Muscle layer of colon (tissue), 2 donors: Measurements from ENCODE around the gene AGPAT2.

Source experiments
- H3K27ac ChIP-seq: one replicate; pipeline ENCODE4 v1.7.0; 2013; ENCODE audit warnings: low read depth, mild to moderate bottlenecking, low read length, moderate library complexity
- H3K27me3 ChIP-seq, 2 donors: one replicate each; pipeline ENCODE4 v1.7.0; 2013; ENCODE audit warnings: low read length in 2 of 2, mild to moderate bottlenecking in 2 of 2; ENCODE audit not compliant: insufficient read depth in 2 of 2, control insufficient read depth in 1 of 2
- H3K36me3 ChIP-seq: one replicate; pipeline ENCODE4 v1.7.0; 2013; ENCODE audit warnings: mild to moderate bottlenecking, low read length; ENCODE audit not compliant: insufficient read depth
- H3K4me1 ChIP-seq: one replicate; pipeline ENCODE4 v1.7.0; 2013; ENCODE audit warnings: mild to moderate bottlenecking, low read length; ENCODE audit not compliant: insufficient read depth
- H3K4me3 ChIP-seq, 2 donors: one replicate each; pipeline ENCODE4 v1.7.0; 2013; ENCODE audit warnings: low read length in 2 of 2, low read depth in 1 of 2, mild to moderate bottlenecking in 1 of 2, moderate library complexity in 1 of 2
- H3K9ac ChIP-seq: one replicate; pipeline ENCODE4 v1.7.0; 2013; ENCODE audit warnings: low read length
- H3K9me3 ChIP-seq: one replicate; pipeline ENCODE4 v1.7.0; 2013; ENCODE audit warnings: mild to moderate bottlenecking, low read length
- donor health status: abdominal sarcoma.
- donor health status: Adenocarcinoma of cecum.

The AGPAT2 gene

DNA sequence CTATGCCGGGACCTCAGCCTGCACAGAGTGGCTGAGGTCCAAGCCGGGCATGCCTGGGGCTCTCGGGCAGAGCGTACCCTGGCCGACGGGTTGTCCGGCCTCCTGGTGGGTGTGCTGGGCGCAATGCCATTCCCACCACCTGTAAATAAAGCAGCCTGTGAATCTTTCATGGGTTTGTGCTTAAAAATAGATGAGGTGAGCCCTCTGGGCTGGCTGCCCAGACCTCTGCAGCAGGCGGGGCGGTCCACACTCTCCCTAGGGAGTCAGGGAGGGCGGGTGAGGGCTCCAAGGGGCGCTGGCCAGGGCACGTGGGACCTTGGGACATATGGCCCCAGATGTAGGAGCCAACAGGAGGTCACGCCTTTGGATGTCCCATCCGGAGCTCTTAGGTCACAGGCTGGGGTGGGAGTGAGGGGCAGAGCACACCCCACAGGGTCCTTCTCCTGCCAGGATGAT is 3.6 kb upstream of the AGPAT2 start:
- no peak overlapping the region for H3K4me3 ChIP-seq
- no peaks in the 10 kb centered on the region for H3K27me3 ChIP-seq
- H3K9ac ChIP-seq = no peak overlapping the region
- H3K4me1 ChIP-seq = peaks cover 31% of the 10 kb centered on the region
- H3K9me3 ChIP-seq = no peaks in the 10 kb centered on the region
- no peak overlapping the region for H3K27ac ChIP-seq
- no peaks in the 10 kb centered on the region for H3K36me3 ChIP-seq

- H3K27me3 ChIP-seq = no peaks in the 10 kb centered on the region
- H3K4me1 ChIP-seq = peaks cover 32% of the 10 kb centered on the region
- no peak overlapping the region for H3K27ac ChIP-seq
- no peak overlapping the region for H3K9ac ChIP-seq
- H3K36me3 ChIP-seq = no peaks in the 10 kb centered on the region
- no peaks in the 10 kb centered on the region for H3K9me3 ChIP-seq
- H3K4me3 ChIP-seq = no peak overlapping the region
Observed at GRCh38 chr9:136690104-136690805, 3.0 kb upstream of the AGPAT2 start.

GRCh38 chr9:136689108-136689460 is 1.8 kb upstream of the AGPAT2 start:
- Histone ChIP-seq H3K27ac (no peak overlapping the region), H3K36me3 (no peaks in the 10 kb centered on the region)

DNA sequence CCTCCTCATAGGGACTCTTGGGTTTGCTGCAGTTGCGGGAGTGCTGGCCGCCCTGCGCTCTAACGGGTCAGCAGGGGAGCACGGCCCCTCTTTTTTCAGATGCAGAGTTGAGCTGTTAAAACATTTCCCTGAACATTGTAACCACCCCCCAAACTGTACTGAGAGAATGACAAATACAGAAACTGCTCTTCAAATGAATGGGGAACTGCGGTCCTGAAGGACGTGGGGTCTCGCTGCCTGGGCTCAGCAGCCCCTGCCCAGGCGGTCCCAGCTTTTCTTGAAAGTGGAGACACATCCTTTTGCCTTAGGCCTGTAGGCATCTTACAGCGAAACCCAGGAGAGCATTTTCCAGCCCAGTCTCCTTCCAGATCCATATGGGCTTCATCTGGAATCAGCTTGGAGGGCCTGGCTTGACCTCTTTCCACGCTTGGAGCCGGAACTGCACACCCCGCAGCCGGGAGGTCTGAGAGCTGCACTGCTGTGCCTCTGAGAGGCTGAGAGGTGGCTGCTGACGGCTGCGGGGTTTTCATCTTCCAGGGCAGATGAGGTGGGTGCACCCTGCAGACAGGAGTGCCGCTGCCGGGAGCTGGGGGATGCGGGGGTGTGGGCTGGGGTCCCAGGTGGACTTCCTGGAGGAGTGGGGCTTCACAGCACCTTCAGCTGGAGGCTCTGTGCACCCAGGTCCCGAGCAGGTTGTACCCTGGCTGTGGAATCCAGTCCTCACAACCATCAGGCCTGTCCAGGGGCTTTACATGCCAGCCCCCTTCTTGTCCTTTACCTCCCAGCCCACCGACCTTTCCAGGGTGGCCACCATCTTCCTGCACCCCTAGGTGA is 1.2 kb upstream of the AGPAT2 start:
- Histone ChIP-seq H3K9ac (no peak overlapping the region), H3K27ac (peak overlapping the region; percentile 19), H3K27me3 (no peaks in the 10 kb centered on the region), H3K36me3 (no peaks in the 10 kb centered on the region), H3K4me3 (no peak overlapping the region), H3K4me1 (peaks cover 36% of the 10 kb centered on the region), H3K9me3 (no peaks in the 10 kb centered on the region)

More at GRCh38 chr9:136689108-136689460, 1.8 kb upstream of the AGPAT2 start:
- Histone ChIP-seq H3K27me3 (no peaks in the 10 kb centered on the region), H3K4me3 (no peak overlapping the region), H3K9ac (no peak overlapping the region), H3K4me1 (peaks cover 36% of the 10 kb centered on the region), H3K9me3 (no peaks in the 10 kb centered on the region)

GRCh38 chr9:136687721-136688223 is 515 bp upstream of the AGPAT2 start:
- peaks cover 36% of the 10 kb centered on the region for H3K4me1 ChIP-seq
- peak overlapping the region; percentile 19 for H3K27ac ChIP-seq
- H3K27me3 ChIP-seq = no peaks in the 10 kb centered on the region
- no peak overlapping the region for H3K4me3 ChIP-seq
- no peaks in the 10 kb centered on the region for H3K36me3 ChIP-seq
- H3K9me3 ChIP-seq = no peaks in the 10 kb centered on the region
- H3K9ac ChIP-seq = no peak overlapping the region

DNA sequence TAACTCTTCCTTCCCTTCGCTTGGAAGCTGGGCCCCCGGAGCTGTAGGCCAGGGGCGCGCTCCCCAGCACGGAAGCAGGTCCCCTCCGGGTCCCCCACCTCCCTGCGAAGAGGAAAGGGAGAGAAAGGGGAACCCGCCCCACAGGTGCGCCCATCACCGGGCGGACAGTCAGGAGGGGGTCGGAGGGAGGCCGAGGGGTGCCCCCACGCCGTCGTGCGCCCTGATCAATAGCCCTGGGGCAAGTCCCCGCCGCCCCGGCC is 793 bp downstream of the AGPAT2 start:
- H3K4me3 ChIP-seq = peak overlapping the region; percentile 67 to 90
- peak overlapping the region; percentile 73 for H3K27ac ChIP-seq
- no peaks in the 10 kb centered on the region for H3K27me3 ChIP-seq
- H3K4me1 ChIP-seq = peaks cover 36% of the 10 kb centered on the region
- no peaks in the 10 kb centered on the region for H3K9me3 ChIP-seq
- H3K36me3 ChIP-seq = no peaks in the 10 kb centered on the region
- H3K9ac ChIP-seq = peak overlapping the region; percentile 49

DNA sequence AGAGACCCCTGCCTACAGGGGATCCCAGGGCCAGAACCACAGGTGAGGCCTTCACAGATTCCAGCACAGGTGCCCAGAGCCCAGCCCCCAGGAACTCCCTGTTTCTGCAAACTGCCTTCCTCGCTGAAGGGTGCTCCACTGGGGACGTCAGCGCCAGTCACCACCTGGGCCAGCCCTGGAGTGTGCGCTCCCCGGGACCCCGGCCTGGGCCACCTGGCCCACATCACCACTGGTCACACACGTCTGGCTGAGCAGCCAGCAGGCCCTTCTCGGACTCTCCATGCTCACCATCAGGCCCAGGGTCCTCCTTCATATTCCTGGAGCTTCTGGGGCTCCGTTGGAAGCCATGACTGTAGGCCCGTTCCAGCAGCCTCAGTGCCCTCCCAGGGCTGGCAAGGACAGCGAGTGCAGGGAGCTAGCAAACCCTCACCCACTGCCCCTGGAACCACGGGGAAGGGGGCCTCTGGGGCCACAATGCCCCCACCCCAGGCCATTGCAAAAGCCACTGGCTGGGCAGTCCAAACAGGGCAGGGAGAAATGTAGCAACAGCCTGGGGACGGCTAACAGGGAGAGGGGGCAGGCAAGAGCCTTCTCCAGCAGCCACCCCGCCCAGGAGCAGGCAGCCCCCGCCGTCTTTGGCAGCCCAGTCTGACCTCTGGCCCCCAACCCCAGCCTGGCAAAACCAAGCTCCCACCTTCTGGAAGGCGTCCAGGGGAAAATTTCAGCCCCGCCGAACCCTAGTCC is 1.3 kb downstream of the AGPAT2 start:
- Histone ChIP-seq H3K9ac (peak overlapping the region; percentile 49), H3K27me3 (no peaks in the 10 kb centered on the region), H3K36me3 (no peaks in the 10 kb centered on the region), H3K27ac (peak overlapping the region; percentile 73), H3K4me3 (peak overlapping the region; percentile 67 to 90), H3K4me1 (peaks cover 33% of the 10 kb centered on the region), H3K9me3 (no peaks in the 10 kb centered on the region)

- no peak overlapping the region for H3K4me3 ChIP-seq
- H3K27me3 ChIP-seq = no peaks in the 10 kb centered on the region
- H3K36me3 ChIP-seq = no peaks in the 10 kb centered on the region
- no peak overlapping the region for H3K9ac ChIP-seq
- no peak overlapping the region for H3K27ac ChIP-seq
- peaks cover 25% of the 10 kb centered on the region for H3K4me1 ChIP-seq
- no peaks in the 10 kb centered on the region for H3K9me3 ChIP-seq
Observed at GRCh38 chr9:136685216-136685615, 2.0 kb downstream of the AGPAT2 start.

DNA sequence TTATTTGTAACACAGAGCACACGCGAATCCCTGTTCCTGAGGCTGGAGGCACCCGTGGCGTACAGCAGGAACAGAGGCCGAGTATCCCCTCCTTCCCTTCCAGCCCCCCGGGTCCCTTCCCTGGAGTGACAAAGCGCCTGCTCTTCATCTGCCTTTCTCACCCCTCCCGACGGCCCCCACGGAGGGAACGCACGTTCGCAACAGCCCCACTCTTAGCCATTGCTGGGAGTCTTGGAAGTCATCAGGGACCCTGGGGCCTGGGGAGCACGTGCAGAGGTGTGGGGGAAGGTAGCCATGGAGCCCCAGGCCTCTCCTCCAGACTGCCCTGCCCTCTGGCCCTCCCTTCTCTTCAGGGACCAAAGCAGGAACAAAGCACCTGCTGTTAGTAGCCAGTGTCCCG is 2.5 kb downstream of the AGPAT2 start:
- H3K4me3 ChIP-seq = no peak overlapping the region
- no peaks in the 10 kb centered on the region for H3K36me3 ChIP-seq
- no peaks in the 10 kb centered on the region for H3K27me3 ChIP-seq
- H3K4me1 ChIP-seq = peaks cover 22% of the 10 kb centered on the region
- no peaks in the 10 kb centered on the region for H3K9me3 ChIP-seq
- no peak overlapping the region for H3K27ac ChIP-seq
- no peak overlapping the region for H3K9ac ChIP-seq

GRCh38 chr9:136684339-136684738 is 2.9 kb downstream of the AGPAT2 start:
- Histone ChIP-seq H3K9me3 (no peaks in the 10 kb centered on the region), H3K27ac (no peak overlapping the region), H3K27me3 (no peaks in the 10 kb centered on the region), H3K4me1 (peaks cover 22% of the 10 kb centered on the region), H3K9ac (no peak overlapping the region), H3K36me3 (no peaks in the 10 kb centered on the region), H3K4me3 (no peak overlapping the region)

DNA sequence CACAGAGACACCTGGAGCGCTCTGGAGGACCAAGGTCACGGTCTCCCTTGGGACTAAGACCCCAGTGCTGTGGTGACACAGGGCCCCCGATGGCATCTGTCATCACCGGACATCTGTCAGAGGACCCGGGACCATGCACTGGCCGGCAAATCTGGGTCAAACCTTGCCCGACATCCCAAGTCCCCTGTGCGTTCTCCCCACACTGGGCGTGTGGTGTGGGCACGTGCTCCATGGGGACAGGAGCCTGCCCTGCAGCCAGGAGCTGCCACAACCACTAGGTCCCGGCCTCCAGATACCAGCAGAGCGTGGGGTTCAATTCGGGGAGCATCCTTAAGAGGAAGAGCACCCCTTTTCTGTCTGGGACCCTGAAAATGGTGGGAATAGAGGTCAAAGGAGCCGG is 3.5 kb downstream of the AGPAT2 start:
- H3K9ac ChIP-seq = no peak overlapping the region
- no peak overlapping the region for H3K27ac ChIP-seq
- H3K9me3 ChIP-seq = no peaks in the 10 kb centered on the region
- no peaks in the 10 kb centered on the region for H3K27me3 ChIP-seq
- peaks cover 22% of the 10 kb centered on the region for H3K4me1 ChIP-seq
- H3K4me3 ChIP-seq = no peak overlapping the region
- H3K36me3 ChIP-seq = no peaks in the 10 kb centered on the region
